HepG2 (cell line): ENCODE measurements around the gene NFKBIA. TPM values are rescaled to one million over a fixed set of nuclear protein-coding genes. Genes with fewer than 3 reads are reported as not detected.

ENCODE experiments used
- ARID5B ChIP-seq: IDR thresholded peaks from 2 replicates; pipeline ENCODE4 v1.4.0; 2020; ENCODE audit warnings: mild to moderate bottlenecking, missing genetic modification reagents
- CTCF ChIP-seq: sonication (generic); formaldehyde crosslinking; IDR thresholded peaks from 2 replicates; pipeline ENCODE4 v1.5.0; 2020; ENCODE audit warnings: mild to moderate bottlenecking, missing genetic modification reagents, moderate library complexity
- ERF ChIP-seq: IDR thresholded peaks from 2 replicates; pipeline ENCODE4 v1.6.1; 2018; ENCODE audit warnings: missing biosample characterization, missing genetic modification reagents
- HCFC1 ChIP-seq: fragments of 150-350 bp; IDR thresholded peaks from 2 replicates; pipeline ENCODE4 v1.6.1; 2014; ENCODE audit warnings: low read depth, low read length
- HINFP ChIP-seq: sonication (generic); formaldehyde crosslinking; IDR thresholded peaks from 2 replicates; pipeline ENCODE4 v1.4.0; 2020; ENCODE audit warnings: low read depth, mild to moderate bottlenecking, missing genetic modification reagents
- KDM1A ChIP-seq: IDR thresholded peaks from 2 replicates; pipeline ENCODE4 v1.6.1; 2016; ENCODE audit warnings: missing compliant biosample characterization
- LCORL ChIP-seq, 2 experiments: fragments of 450-650 bp in 1 of 2; sonication (generic) in 1 of 2; formaldehyde crosslinking in 1 of 2; IDR thresholded peaks; 2 replicates each; pipeline versions ENCODE4 v1.5.0 to v1.6.1; 2017 to 2020; ENCODE audit warnings: antibody characterized with exemption in 1 of 2, missing genetic modification reagents in 1 of 2
- MED13 ChIP-seq: sonication (generic); formaldehyde crosslinking; IDR thresholded peaks from 2 replicates; pipeline ENCODE4 v1.5.0; 2020; ENCODE audit warnings: missing genetic modification reagents
- NCOR1 ChIP-seq: fragments of 200-600 bp; sonication (generic); IDR thresholded peaks from 2 replicates; pipeline ENCODE4 v1.7.0; 2017; ENCODE audit warnings: antibody characterized with exemption, low read length, borderline replicate concordance
- RARA ChIP-seq: IDR thresholded peaks from 2 replicates; pipeline ENCODE4 v1.6.1; 2016; ENCODE audit warnings: missing genetic modification reagents, missing compliant biosample characterization
- ZNF260 ChIP-seq: sonication (generic); formaldehyde crosslinking; IDR thresholded peaks from 2 replicates; pipeline ENCODE4 v1.4.0; 2020; ENCODE audit warnings: missing genetic modification reagents, low read depth, mild to moderate bottlenecking, borderline replicate concordance
- ZNF331 ChIP-seq: sonication (generic); formaldehyde crosslinking; IDR thresholded peaks from 2 replicates; pipeline ENCODE4 v1.4.0; 2020; ENCODE audit warnings: missing genetic modification reagents
- ZNF549 ChIP-seq: sonication (generic); formaldehyde crosslinking; IDR thresholded peaks from 2 replicates; pipeline ENCODE4 v1.5.0; 2020; ENCODE audit warnings: missing genetic modification reagents
- polyA plus RNA-seq, 8 experiments: library from polyadenylated mRNA; depleted of rRNA in 3 of 8; stranded (reverse) in 7 of 8; unstranded in 1 of 8; fragments of >200 nt; fragmentation: Illumina TruSeq in 4 of 8; extraction: Trizol in 4 of 8; gene quantifications; 2 replicates each; pipeline versions ENCODE4 v1.2.1 to v1.2.3, GENCODE V29; 2011 to 2016; ENCODE audit warnings: low read depth in 4 of 8, missing spikeins in 1 of 8, mixed read lengths in 1 of 8; ENCODE audit not compliant: insufficient read depth in 1 of 8
- total RNA-seq, 5 experiments: library from RNA; depleted of rRNA; stranded (reverse); fragments of >200 nt; fragmentation: Illumina TruSeq; extraction: Trizol; gene quantifications; 2 replicates each; pipeline ENCODE4 v1.2.3, GENCODE V29; 2016; ENCODE audit warnings: low read depth in 1 of 5
- TF ChIP-seq, protein P1 (sequence below), 2 experiments: fragments of 450-650 bp in 1 of 2; sonication (generic) in 1 of 2; formaldehyde crosslinking; IDR thresholded peaks; 2 replicates each; pipeline versions ENCODE4 v1.5.0 to v1.8.0; 2020 to 2022; ENCODE audit warnings: mild to moderate bottlenecking in 1 of 2, missing genetic modification reagents in 1 of 2
- TF ChIP-seq, protein P2 (sequence below): sonication (generic); formaldehyde crosslinking; IDR thresholded peaks from 2 replicates; pipeline ENCODE4 v1.9.0; 2021; ENCODE audit warnings: missing genetic modification reagents, borderline replicate concordance

The NFKBIA gene
- total and polyA plus RNA-seq, 2 of the 13 experiments (the other 11 are each of a cell fraction or from before 2014, with no cell fraction given), result 197 to 319 TPM

GRCh38 chr14:35355981-35356841 is 48.3 kb downstream of the NFKBIA start (continued):
- TF ChIP-seq, protein P1, sequence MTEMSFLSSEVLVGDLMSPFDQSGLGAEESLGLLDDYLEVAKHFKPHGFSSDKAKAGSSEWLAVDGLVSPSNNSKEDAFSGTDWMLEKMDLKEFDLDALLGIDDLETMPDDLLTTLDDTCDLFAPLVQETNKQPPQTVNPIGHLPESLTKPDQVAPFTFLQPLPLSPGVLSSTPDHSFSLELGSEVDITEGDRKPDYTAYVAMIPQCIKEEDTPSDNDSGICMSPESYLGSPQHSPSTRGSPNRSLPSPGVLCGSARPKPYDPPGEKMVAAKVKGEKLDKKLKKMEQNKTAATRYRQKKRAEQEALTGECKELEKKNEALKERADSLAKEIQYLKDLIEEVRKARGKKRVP (CRISPR knock-in tag; IDR thresholded peaks at IDR 0.05), result no peak
- TF ChIP-seq HCFC1 (no peak), NCOR1 (peak; percentile 98), ARID5B (CRISPR knock-in tag) (peak; percentile 95), KDM1A (CRISPR knock-in tag) (0 out of 2 replicates have a peak, but pooled peaks have one; percentile 28), CTCF (no peak), RARA (peak; percentile 92), HINFP (0 out of 2 replicates have a peak, but pooled peaks have one; percentile 67), ZNF331 (CRISPR knock-in tag) (peak; percentile 9; the same call in 1 of the 2 replicates), ZNF549 (CRISPR knock-in tag) (no peak), ZNF260 (CRISPR knock-in tag) (no peak), ERF (peak; percentile 96), MED13 (CRISPR knock-in tag) (0 out of 2 replicates have a peak, but pooled peaks have one; percentile 11), LCORL (IDR thresholded peaks at IDR 0.05) (peak; percentile 74), LCORL (CRISPR knock-in tag; IDR thresholded peaks at IDR 0.05) (peak; percentile 96)
- TF ChIP-seq, protein P2, sequence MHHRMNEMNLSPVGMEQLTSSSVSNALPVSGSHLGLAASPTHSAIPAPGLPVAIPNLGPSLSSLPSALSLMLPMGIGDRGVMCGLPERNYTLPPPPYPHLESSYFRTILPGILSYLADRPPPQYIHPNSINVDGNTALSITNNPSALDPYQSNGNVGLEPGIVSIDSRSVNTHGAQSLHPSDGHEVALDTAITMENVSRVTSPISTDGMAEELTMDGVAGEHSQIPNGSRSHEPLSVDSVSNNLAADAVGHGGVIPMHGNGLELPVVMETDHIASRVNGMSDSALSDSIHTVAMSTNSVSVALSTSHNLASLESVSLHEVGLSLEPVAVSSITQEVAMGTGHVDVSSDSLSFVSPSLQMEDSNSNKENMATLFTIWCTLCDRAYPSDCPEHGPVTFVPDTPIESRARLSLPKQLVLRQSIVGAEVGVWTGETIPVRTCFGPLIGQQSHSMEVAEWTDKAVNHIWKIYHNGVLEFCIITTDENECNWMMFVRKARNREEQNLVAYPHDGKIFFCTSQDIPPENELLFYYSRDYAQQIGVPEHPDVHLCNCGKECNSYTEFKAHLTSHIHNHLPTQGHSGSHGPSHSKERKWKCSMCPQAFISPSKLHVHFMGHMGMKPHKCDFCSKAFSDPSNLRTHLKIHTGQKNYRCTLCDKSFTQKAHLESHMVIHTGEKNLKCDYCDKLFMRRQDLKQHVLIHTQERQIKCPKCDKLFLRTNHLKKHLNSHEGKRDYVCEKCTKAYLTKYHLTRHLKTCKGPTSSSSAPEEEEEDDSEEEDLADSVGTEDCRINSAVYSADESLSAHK (CRISPR knock-in tag), result no peak
